HG02973 (cell line): ENCODE results near the gene PUM1.
"Not testable (repeated sequence)": the region's sequence is repeated elsewhere in the genome, so short reads cannot be mapped to it uniquely, and the experiment has no call there.

Experiments used
- ATAC-seq: cut with Tn5 transposase; IDR thresholded peaks from one replicate; pipeline ENCODE4 v1.9.1; 2021; ENCODE audit warnings: moderate library complexity; ENCODE audit not compliant: unreplicated experiment

PUM1 gene

DNA sequence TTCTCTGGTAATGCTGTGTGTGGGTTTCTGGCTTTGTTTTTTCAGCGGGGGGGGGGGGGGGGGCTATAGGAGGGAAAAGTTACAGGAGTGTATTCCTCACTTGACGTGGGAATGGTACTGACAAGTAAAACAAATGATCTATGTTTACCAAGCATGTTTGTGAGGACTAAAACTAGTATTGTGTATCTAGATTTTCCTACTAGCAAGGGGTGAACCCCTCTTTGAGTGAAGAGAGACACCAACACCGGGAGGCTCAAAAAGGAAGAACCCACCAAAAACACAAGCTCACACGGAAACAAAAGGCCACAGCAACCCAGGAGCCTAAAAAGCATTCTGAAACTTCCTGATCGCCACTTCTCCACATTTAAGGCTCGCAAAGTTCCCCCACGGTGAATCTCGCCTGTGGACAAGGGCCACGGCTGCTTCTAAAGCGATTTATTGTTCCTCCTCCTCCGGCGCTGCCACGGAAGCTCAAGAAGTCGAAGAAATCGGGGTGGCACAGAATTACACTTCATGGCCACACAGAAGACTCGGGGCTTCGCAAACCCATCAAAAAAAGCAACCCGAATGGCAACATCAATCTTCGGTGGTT is 703 bp downstream of the PUM1 start:
- no peak for ATAC-seq

GRCh38 chr1:31064111-31064717 is 1.3 kb downstream of the PUM1 start:
- ATAC-seq = no peak

DNA sequence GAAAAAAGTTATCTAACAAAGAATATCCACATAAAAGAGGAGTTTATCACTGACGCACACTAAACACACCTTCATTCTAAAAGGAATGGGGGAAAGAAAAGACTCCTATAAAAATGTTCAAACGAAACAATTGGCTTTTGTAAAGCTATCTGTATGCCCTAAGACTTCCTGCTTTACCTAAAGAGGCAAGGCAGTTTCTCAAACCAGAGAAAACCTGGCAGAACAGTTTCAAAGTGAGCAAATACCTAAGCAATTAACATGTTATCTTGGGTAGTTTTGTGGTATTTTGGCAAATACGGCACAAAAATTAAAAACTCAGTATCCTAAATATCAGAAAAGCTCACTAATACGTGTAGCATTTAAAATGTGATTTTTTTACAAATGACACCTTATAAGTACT is 1.9 kb downstream of the PUM1 start:
- ATAC-seq = no peak

DNA sequence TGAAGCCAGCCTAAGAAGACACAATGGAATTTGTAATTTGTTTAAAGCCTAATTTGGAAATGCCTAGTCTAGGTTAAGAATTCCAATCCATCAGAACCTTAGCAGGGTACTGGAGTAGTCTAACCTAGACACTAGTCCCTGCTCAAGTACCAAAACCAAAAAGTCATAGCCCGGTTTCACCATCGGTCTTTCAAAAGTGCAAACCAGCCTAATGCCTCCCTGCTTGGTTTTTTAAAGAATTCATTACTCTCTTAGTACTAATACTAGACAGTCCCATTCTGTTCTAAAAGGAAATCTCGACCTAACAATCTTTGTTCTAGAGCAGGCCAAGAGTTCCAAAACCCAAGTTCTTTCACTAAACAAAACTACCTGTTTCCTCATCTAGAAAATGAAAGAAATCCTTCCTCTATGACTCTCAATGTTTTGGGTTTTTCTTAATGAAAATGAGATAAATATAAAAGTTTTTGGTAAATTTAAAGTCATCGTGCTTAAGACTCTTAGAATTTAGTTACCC is 2.6 kb downstream of the PUM1 start:
- ATAC-seq = no peak

DNA sequence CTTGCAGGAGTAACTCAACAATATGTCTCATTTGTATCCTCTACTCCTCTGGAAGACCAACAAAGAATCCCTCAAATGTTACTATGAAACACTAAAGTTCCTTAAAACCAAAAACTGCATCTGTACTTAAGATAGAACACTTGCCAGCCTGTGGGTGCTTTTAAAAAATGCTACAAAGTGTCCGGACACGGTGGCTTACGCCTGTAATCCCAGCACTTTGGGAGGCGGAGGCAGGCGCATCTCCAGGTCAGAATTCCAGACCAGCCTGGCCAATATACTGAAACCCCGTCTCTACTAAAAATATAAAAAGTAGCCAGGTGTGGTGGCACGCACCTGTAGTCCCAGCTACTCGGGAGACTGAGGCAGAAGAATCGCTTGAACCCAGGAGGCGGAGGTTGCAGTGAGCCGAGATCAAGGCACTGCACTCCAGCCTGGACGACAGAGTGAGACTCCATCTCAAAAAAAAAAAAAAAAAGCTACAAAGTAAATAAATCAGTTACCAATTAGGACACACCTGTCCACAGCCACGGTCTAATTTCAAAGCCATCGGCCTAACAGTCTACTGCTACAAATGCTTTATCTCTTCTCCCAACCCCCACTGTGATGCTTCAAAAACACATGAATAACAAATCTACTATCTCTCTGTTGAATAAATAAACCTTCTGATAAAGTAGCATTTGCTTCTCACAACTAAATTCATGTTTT is 3.2 kb downstream of the PUM1 start:
- not testable (repeated sequence) for ATAC-seq

GRCh38 chr1:31058012-31058411 is 7.5 kb downstream of the PUM1 start:
- no peak for ATAC-seq

DNA sequence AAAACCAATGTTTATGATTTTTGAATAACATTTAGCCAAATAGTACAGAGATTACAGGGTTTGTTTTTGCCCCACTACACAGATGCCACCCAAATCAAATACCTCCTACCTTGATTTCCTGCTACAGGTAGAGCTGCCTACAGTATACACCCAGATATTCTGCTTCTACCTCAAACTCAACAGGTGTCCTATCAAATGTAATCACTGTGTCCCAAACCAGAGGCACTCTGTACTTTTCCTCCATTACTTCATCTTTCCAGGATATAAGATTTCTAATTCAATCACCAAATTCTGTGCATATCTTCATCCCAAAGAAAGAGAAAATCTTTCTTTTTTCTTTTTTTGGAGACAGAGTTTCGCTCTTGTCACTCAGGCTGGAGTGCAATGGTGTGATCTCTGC is 9.6 kb downstream of the PUM1 start:
- no peak for ATAC-seq

- ATAC-seq = no peak
These were observed 10.0 kb downstream of the PUM1 start for GRCh38 chr1:31055501-31055900.

DNA sequence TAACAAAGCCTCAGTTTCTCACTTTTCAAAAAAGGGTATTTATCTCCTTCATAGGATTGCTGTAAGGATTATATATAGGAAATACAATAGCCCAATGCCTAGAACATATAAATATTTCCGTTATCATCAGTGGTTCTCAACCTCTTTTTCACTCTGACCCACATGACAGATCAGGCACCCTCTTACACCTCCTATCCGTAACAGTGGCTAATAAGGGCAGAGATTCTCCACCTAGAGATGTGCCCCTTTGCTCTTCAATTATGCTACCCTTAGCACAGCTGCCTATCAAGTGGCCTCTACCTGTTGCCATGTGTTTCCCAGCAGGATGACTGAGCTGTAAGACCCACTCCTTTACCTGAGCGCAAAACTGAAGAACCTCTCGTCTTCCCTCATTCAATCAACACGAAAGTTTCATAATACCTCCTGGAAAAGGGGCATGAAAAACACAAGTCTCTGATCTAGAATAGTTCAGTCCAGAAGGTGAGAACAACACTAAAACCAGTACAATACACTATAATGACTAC is 10.5 kb downstream of the PUM1 start:
- no peak for ATAC-seq

- no peak for ATAC-seq
These were observed 11.2 kb downstream of the PUM1 start for GRCh38 chr1:31054349-31054748.

- ATAC-seq = not testable (repeated sequence)
These were observed 12.9 kb downstream of the PUM1 start for GRCh38 chr1:31052613-31053012.

GRCh38 chr1:31051611-31052010 is 13.9 kb downstream of the PUM1 start:
- ATAC-seq = no peak

GRCh38 chr1:31047507-31047906 is 18.0 kb downstream of the PUM1 start:
- ATAC-seq = not testable (repeated sequence)

GRCh38 chr1:31043631-31044030 is 21.9 kb downstream of the PUM1 start:
- no peak for ATAC-seq

- ATAC-seq = no peak
These were observed 22.9 kb downstream of the PUM1 start for GRCh38 chr1:31042656-31043055.

DNA sequence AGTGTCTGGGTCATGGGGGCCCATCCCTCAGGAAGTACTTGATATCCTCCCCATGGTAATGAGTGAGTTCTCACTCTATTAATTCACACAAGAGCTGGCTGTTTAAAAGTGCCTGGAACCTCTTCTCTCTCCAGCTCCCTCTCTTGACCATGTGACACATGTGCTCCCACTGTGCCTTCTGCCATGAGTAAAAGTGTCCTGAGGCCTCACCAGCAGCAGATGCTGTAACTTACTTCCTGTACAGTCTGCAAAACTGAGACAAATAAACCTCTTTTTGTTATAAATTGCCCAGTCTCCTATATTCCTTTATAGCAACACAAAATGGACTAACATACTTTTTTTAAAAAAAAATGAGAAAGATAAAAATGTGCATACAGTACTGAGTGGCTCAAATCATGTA is 24.0 kb downstream of the PUM1 start:
- ATAC-seq = no peak

- ATAC-seq = no peak
These were observed 25.5 kb downstream of the PUM1 start for GRCh38 chr1:31040038-31040437.

DNA sequence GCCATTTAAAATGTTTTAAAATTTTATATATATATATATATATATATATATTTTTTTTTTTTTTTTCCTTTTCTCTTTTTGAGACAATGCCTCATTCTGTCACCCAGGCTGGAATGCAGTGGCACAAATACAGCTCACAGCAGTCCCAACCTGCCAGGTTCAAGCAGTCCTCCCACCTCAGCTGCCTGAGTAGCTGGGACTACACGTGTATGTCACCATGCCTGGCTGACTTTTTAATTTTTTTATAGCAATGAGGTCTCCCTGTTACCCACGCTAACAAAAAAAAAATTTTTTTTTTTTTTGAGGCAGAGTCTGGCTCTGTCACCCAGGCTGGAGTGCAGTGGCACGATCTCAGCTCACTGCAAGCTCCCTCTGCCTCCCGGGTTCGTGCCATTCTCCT is 26.6 kb downstream of the PUM1 start:
- ATAC-seq = not testable (repeated sequence)

- no peak for ATAC-seq
These were observed 27.2 kb downstream of the PUM1 start for GRCh38 chr1:31038360-31038759.

GRCh38 chr1:31036749-31037500 is 28.6 kb downstream of the PUM1 start:
- ATAC-seq = no peak

DNA sequence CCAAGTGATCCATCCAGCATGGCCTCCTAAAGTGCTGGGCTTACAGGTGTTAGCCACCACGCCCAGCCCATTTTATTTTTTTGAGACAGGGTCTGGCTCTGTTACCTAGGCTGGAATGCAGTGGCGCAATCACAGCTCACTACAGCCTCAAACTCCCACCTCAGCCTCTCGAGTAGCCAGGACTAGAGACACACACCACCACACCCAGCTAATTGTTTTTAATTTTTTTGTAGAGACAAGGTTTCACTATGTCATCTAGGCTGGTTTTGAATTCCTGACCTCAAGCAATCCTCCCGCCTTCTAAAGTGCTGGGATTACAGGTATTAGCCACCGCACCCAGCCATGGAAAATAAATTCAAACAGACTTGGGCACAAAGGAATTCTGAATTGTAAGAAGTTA is 31.9 kb downstream of the PUM1 start:
- no peak for ATAC-seq
